ENCODE results near the gene ERGIC1.
"Not testable (repeated sequence)": the region's sequence is repeated elsewhere in the genome, so short reads cannot be mapped to it uniquely, and the experiment has no call there.

ERGIC1 gene, protein sequence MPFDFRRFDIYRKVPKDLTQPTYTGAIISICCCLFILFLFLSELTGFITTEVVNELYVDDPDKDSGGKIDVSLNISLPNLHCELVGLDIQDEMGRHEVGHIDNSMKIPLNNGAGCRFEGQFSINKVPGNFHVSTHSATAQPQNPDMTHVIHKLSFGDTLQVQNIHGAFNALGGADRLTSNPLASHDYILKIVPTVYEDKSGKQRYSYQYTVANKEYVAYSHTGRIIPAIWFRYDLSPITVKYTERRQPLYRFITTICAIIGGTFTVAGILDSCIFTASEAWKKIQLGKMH

DNA sequence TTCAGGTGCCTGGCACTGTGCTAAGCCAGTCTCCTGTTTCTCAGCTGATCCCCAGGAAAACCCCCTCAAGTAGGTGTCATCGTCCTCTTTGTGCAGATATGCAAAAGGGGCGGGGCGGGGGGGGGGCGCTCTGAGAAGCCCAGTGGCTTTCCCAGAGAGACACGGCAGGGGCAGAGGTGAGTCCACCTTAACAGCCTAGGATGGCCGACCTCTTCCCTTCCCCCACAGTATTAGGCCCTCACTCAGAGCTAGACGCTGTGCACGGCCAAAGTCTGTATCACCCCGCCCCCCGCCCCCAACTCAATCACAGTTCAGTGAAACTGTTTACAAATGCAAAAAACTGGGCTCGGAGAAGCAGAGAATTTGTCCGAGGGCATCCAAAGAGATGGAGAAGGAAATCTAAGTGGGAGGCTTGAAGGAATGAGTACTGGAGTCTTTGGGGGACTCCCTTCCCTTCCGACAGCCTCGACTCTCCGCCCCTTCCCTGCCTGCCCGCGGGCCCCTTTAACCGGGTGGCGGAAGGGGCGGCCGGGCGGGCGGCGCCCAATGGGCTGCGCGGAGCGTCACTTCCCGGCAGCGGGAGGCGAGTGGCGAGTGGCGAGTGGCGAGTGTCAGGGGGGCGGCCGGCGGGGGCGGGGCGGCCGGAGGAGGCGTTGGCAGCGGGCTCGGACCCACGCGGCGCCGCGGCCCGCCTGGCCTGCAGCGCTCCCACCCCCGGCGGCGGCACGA lies at the start of gene ERGIC1:
TSS of gene ERGIC1 (plus strand) at position 566 of the 729 bp plus-strand sequence. CDS start at position 729, 163 bp downstream.
- peak; percentile 27 to 28 for DNase-seq

DNA sequence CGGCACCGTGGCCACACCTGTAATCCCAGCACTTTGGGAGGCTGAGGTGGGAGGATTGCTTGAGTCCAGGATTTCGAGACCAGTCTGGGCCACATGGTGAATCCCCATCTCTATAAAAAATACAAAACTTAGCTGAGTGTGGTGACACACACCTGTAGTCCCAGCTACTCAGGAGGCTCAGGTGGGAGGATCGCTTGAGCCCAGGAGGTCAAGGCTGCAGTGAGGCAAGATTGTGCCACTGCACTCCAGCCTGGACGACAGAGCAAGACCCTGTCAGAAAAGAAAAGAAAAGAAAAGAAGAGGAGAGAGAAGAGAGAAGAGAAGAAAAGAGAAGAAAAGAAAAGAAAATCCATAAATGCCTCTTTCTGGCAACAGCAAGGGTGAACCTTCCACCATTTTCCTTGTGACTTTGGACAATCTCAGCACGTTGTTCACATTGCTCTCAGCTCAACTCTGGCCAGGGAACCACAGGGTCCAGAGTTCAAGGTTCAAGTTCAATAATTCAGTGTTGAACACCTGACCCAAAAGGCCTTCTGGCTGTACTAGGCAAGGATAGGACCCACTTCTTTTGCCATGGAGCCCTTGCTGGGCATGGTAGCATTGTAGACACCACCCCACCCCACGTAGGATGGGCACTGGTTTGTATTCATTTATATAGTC lies 48.5 kb upstream of the ERGIC1 start:
- DNase-seq, result no peak

DNA sequence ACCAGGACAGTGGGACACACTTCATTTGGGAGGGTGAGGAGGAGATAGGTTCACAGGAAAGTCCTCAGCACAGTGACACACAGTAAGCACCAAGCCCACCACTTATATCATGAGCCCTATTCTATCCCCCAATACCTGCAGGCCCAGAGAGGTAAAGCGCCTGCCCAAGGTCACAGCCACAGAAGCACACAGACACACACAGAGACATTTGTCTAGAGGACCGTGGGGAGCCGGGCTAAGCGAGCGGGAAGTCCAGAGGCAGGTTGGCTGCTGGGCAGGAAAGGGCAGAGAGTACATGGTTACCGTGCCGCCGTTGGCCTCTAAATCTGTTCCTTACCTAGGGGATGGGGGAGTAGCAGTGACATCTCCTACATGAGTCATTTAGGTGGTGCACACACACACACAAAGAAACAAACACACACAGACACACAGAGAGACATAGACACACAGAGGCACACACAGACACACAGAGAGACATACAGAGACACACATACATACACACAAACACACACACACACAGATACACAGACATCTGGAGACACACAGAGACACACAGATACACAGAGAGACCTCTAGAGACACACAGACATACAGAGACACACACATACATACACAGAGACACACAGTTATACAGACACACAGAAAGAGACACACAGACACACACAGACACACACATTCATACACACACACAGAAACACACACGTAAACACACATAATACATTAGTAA lies 47.2 kb upstream of the ERGIC1 start:
- no peak for DNase-seq

DNA sequence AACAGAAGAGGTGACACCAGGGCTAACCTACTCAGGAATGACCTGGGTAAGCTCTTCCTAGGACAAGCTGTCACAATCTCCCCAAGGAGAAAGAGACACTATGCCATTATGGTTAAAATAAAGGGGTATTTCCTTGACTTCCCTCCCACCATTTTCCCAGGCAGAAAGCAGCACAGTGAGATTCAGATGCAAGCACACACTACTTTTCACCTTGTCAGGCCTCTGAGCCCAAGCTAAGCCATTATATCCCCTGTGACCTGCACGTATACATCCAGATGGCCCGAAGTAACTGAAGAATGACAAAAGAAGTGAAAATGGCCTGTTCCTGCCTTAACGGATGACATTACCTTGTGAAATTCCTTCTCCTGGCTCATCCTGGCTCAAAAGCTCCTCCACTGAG lies 46.5 kb upstream of the ERGIC1 start:
- not testable (repeated sequence) for DNase-seq

DNA sequence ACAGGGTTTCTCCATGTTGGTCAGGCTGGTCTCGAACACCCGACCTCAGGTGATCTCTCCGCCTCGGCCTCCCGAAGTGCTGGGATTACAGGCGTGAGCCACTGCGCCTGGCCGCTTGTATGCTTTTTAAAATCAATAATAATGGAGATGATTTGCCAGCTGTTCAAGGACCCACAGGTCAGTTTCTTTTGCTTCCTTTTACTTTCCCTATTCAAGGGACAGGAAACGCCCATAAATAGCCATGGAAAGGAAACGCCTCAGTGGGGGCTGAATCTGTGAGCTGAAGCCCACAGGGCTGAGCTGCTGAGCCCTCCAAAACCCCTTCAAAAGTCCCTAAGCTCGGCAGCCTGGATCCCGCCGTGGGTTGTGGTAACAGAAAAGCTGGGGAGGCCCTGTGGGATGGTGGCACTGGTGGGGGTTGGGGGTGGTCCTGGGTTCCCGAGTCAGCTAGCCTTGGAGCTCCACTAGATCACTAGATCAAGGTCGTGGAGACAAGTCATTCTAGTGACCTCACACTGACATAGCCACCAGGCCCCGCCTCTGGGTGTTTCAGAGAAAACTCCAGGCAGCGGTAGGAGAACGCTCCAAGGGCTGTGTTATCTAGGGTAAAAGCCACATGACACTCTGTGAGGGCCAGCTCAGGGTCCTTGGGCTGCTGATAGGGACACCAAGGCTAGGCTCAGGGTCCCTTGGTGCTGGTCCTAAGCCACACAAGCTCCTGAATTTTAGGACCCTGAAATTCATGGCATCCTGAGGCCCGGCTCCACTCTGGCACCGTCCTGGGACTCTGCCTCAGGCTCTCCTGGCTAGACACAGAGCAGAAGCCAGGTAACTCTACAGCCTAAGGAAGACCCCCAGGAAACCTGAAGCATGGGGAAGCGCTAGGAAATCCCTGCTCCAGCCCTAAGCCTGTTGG lies 45.0 kb upstream of the ERGIC1 start:
- no peak for DNase-seq

DNA sequence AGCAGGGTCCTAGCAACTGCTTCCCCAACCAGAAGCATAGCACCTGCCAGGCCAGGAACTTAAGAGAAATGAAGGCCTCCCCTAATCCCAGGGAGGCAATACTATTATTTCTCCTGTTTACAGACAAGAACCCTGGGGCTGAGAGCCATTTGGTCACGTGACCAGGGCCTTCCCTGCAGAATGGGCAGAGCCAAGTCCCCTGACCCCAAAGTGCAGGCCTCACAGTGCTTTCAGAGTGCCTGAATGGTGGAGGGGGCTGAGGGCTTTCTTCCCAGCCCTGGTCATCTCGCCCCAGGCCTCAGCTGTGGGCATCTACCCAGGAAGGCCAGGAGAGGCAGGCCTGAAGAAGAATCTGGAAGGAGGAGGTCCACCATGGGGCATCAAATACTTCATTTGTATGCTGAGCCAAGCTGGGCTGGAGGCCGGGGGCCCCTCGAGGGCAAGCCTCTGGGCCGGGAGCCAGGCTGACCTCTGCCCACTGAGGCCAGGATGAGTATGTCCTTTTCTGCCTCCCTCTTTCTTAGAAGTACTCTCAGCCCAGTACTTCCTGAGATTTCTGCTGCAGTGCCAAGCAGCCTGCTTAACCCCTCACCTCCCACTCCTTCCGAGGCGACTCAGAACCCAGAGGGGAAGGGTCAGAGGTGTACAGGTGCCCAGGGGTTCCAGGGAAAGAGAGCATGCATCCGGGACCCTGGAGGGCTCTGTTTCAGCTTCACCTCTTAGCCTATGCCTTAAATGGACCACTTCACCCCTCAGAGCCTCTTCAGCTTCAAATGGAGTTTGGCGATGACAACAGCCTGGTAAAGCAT lies 44.2 kb upstream of the ERGIC1 start:
- DNase-seq, result no peak

DNA sequence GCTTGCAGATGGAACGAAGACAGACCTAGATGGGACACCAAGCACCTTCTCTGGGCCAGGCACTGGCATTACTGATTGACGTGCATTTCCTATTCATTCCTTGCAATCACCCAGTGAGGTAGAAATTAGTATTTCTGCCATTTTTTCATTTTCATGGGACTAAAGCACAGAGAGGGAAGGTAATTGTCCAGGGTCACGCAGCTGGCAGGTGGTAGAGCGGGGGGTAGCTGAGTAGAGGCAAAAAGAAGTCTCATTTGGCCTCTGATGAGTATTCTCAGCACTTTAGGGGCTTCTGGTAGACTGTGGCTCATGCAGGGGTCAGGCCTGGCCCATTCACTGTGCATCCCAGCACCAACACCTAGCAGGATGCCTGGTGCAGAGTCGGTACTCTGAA lies 43.6 kb upstream of the ERGIC1 start:
- no peak for DNase-seq

DNA sequence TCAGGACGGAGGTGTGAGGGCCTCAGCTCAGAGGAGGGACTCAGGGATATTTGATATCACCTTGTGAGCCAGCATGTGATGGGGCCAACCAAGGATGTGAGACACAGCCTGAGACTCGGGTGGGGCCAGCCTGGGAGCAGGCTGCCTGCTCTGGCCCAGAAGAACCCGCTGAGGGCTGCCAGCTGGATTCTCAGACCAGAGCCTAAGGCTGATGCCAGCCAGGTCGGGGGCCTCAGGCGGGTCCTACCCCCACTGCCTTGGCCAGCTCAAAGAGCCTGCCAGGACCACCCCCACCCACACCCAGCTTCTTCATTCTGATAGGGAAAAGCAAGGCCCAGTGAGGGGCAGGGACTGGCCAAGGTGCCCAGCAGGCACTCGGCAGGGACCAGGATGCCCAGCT lies 42.8 kb upstream of the ERGIC1 start:
- DNase-seq, result no peak

DNA sequence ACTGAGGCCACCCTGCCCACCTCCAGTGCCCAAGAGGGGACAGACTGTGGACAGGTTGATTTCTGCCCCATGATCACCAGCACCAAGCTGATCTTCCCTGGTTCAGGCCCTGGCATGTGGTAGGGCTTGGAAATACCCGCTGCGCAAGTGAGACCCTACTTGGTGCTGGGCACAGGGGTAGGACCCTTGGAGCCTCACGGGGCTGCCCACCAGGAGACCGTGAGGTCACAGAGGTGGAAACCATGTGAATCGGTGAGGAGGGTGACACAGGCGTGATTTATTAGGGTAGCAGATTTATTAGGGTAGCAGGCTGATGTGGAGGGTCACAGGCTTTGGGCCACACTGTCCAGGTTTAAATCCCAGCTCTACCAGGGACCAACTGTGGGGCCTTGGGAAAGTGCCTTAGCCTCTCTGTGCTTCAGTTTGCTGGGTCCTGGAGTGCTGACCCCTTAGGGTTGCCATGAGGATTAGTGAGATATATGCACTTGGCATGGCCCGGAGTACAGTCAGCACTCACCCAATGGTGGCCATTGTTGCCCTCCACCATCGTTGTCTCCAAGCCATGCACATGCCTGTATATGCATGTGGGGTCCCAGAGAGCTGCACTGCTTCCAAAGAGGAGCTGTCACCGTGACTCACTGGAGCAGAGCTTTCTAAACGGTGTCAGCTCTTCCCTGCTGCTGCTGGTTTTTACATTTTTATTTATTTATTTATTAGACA lies 42.2 kb upstream of the ERGIC1 start:
- DNase-seq, result no peak

DNA sequence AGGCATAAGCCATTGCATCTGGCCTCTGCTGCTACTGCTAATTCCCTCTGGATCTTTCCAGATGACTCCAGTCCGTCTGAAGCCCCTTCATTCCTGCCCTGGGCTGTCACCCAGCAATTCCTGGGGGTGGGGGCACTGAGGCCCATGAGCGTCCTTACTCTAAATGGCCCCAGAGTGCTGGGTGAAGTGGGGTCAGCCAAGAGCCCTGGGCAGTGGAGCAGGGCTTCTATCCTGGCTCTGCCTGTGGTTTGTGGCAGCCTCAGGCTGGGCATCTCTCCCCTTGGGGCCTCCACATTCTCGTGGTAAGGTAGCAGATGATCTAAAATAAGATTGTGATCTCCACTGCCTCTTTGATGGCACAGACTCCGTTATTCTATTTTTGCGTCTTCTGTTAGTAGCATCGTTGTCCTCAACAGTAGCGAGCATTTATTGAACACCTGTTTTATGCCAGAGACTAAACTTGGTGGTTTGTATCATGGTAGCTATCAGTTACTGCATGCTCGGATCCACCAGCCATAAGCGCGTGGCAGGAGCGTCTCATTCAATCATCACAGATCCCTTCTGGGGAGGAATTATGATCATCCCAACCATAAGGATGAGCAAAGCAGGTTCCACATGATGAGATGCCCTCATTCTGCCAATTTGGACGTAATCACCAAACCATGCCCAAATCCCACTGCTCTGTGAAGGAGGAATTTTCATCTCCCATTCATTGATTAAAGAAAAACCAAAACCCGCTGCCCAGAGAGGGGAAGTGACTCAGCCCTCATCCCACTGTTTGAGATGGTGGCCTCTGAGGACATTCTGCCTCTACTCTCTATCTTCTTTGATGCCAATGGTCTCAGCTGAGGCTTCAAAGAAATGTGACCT lies 41.1 kb upstream of the ERGIC1 start:
- no peak for DNase-seq

DNA sequence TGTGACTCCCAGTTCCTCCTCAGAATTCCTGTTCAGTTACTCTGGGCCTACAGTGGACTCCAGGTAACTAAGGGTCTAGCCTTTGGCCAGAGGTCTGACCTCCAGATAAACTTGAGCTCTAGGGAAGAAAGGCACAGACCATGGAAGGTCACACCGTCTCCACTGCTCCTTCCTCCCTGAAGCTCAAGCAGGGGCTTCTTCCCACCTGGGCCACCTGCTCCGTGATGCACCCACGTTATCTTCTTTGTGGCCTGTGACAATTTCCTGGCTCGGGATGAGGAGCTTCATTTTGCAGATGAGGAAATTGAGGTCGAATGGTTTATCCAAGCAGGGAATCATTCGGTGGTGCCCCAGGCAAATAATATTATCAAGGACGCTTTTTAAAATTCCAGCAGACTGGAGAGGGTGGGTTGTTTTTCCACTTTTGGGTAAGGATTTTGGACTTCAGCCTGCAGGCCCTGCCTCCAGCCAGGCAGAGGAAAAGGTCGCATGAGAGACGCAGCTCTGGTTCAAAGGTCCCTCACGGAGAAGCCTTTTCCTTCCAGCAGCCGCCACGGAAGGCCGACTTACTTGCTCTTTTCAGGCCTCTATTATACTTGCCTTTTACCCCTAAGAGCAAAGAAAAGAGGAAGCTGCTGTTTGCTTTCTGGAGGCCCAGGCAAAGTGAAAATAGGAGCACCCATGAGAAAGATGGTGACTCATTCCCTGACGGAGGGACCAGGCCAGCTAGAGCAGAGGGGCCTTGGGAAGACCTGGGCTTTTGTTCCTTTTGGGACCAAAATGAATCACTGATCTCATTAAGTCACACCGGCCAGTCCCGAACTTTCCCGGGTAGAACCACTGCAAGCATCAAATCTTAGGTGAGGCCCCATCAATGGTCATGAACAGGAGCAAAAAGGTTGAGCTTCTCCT lies 40.2 kb upstream of the ERGIC1 start:
- no peak for DNase-seq

DNA sequence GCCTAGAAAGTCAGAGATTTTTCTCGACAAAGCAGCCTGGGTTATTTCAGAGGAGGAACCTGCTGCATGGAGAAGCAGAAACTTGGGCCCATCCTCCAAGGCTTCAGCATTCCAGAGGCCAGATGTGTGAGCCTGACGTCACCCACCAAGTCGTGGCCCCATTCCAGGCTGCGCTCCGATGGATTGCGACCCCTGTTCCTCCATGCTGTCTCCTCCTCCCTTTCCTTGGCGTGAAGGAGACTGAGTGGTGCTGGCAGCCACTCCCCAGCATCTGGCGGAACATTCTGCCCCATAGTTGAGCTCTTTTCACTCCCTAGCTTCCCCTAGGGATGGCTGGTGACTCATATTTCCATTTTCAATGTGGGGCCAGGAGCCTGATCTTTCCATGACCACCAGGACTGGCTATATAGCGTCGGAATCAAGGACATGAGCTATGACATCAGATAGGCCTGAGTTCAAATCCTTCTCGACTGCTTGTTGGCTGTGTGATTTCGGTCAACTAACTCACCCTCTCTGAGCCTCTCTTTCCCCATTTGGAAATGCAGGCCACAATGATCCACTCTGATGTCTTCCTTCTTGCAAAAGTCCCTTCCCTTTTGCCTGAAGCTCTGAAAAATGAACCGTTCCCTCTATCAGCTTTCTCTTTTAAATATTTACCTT lies 38.6 kb upstream of the ERGIC1 start:
- no peak for DNase-seq

DNA sequence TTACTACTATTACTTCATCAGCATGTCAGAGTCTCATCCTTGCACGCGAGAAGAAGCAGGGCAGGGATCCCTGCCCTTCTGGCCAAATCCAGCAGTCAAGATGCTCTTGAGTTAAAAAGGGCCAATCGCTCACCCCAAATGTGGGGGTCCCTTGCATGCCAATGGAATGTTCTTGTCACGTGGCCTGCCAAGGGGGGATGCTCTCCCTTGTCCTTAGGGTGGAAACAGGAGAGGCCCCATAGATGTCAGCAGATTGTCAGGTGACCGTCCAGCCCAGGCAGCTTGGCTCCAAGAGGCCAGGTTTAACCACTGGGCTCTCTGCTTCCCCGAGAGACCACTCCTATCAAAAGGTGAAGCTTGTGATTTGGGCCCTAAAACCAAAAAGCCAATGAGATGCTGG lies 37.7 kb upstream of the ERGIC1 start:
- no peak for DNase-seq

DNA sequence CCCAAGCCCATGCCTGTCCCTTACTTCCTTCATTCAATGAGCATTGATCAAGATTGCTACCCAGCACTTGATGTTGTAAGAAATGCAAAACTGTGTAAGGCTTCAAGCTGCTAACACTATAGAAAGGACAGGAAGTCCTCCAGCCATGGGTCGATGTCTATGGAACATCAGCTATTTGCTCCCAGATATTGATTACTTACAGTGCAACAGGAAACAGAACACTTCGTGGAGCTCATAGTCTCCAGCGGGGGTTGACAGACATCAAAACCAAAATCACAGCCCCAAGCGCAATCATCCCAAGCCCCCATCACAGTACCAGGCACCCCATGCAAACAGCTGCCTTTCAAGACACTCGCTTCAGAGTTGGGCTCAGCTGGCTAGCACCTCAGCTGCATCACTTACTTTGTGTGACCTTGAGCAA lies 36.3 kb upstream of the ERGIC1 start:
- DNase-seq, result no peak

DNA sequence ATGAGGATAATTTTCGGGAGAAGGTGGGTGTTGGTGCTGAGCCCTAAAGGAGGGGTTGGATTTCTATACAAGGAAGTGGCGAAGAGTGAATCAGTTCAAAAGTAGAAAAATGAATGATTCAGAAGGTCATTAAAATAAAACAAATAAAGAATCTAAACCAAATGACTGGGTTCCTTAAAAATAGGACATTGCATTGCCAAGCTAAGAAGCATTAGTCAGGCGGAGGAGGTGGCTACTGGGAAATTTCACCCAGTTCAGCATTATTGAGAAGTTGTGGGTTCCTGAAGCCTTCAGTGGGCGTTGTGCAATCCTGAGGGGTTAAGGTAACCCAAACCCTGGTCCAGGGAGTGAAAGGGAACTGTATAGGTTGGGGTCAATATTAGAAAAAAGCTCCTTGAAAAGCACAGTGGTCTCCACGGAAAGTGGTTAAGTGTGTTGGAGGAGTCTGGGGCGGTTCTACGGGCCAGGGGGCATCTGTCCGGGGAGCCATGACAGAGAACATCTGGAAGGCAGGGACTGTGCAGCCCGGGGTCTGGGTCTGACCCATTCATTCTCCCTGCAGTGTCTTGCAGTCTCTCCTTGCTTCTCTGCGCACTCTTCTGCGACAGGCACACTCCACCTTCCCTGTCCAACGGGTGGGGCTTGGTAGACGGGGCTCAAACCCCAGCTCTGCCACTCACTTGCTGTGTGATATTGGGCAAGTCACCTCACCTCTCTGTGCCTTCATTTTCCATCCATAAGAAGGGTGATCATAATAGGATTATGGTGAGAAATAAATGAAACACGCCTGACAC lies 35.4 kb upstream of the ERGIC1 start:
- DNase-seq, result no peak

DNA sequence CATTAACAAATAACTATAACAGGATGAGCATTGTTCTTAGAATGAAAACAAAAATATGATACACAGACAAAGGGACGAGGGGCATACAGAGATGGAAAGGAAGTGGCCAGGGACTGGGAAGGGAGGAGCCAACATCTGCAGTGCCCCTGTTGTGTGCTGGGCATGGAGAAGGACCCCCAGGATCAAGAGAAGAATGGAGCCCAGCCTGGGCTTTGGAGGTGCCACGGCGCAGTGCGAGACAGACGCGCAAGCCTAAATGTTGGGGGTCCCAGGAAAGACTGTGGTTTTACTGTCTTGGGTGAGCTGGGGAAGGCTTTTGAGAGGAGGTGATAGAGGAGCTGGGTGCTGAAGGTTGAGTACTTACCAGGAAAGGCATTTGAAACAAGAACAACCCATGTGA lies 34.6 kb upstream of the ERGIC1 start:
- DNase-seq, result no peak

DNA sequence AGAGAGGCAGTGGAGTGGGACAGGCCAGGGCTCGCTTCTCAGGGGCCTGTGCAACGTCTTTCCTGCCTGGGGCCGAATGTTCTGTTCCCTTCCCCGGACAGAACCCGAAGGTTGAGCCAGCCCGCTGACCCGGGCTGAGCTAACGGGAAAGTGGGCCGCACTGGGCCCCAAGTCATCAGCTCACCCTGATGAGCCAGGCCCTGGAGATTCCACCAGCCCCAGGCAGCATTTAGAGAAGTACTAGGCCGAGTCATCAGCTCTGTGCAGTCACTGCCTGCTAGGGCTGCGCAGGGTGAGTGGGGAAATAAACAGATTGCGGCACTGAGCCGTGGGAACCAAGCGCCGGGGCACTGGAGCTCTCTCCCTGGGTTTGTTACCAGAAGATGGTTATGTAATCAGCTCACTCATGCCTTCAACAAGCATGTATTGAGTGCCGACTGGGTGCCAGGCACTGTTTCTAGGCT lies 33.9 kb upstream of the ERGIC1 start:
- no peak for DNase-seq
